Suppressor macrophage (primary cell): ENCODE measurements around the gene FBLN5.

ENCODE experiments used
- DNase-seq, 4 experiments: peaks; one replicate each; pipeline ENCODE4 v3.0.0-alpha.2; 2020 to 2022
- total RNA-seq, 17 experiments: gene quantifications; one replicate each; lab custom pipeline; 2026; ENCODE audit warnings: mixed read lengths in 6 of 17, inconsistent platforms in 3 of 17; lab: John Stamatoyannopoulos, UW

FBLN5 gene
- 0.78 to 23.4 (median 5.0) reads per million in 17 experiments for total RNA-seq

GRCh38 chr14:91947475-91948184 lies at the start of gene FBLN5:
TSS of gene FBLN5 (minus strand) at chr14:91947694. CDS start at chr14:91947229, 465 bp downstream.
- peak; percentile 17 to 66 (median 40) for DNase-seq

- peak; percentile 27 to 75 (median 50) for DNase-seq
Observed at GRCh38 chr14:91996948-91997371, 49.5 kb upstream of the FBLN5 start.

GRCh38 chr14:91987192-91987591 lies 39.7 kb upstream of the FBLN5 start:
- DNase-seq: no peak

- DNase-seq: peak; percentile 27 to 62 (median 49)
Observed at GRCh38 chr14:91985521-91986255, 38.2 kb upstream of the FBLN5 start.

GRCh38 chr14:91985008-91985407 lies 37.5 kb upstream of the FBLN5 start:
- DNase-seq: peak in 3 of 4 experiments; percentile 27 to 55 (median 41)

GRCh38 chr14:91983588-91983987 lies 36.1 kb upstream of the FBLN5 start:
- DNase-seq: no peak

- peak; percentile 55 to 94 (median 78) for DNase-seq
Observed at GRCh38 chr14:91980157-91980556, 32.7 kb upstream of the FBLN5 start.

GRCh38 chr14:91977884-91978283 lies 30.4 kb upstream of the FBLN5 start:
- no peak for DNase-seq

- DNase-seq: no peak
Observed at GRCh38 chr14:91975763-91976162, 28.3 kb upstream of the FBLN5 start.

- no peak for DNase-seq
Observed at GRCh38 chr14:91971188-91971778, 23.8 kb upstream of the FBLN5 start.

- no peak for DNase-seq
Observed at GRCh38 chr14:91968280-91968679, 20.8 kb upstream of the FBLN5 start.

- DNase-seq: no peak
Observed at GRCh38 chr14:91964724-91965123, 17.2 kb upstream of the FBLN5 start.

- no peak for DNase-seq
Observed at GRCh38 chr14:91964011-91964410, 16.5 kb upstream of the FBLN5 start.

- DNase-seq: no peak
Observed at GRCh38 chr14:91963465-91963864, 16.0 kb upstream of the FBLN5 start.

- DNase-seq: no peak
Observed at GRCh38 chr14:91961297-91962220, 14.1 kb upstream of the FBLN5 start.

- no peak for DNase-seq
Observed at GRCh38 chr14:91957876-91958313, 10.4 kb upstream of the FBLN5 start.

- no peak for DNase-seq
Observed at GRCh38 chr14:91956616-91957015, 9.1 kb upstream of the FBLN5 start.

- DNase-seq: no peak
Observed at GRCh38 chr14:91955168-91955567, 7.7 kb upstream of the FBLN5 start.

- DNase-seq: no peak
Observed at GRCh38 chr14:91953170-91953985, 5.9 kb upstream of the FBLN5 start.

GRCh38 chr14:91946622-91947474 lies 646 bp downstream of the FBLN5 start:
- peak in 3 of 4 experiments; percentile 6 to 34 (median 13) for DNase-seq
